ENCODE measurements around the gene CHURC1.

The CHURC1 gene

GRCh38 chr14:64939817-64940190 is 25.5 kb downstream of the CHURC1 start:
- no peak for DNase-seq

DNA sequence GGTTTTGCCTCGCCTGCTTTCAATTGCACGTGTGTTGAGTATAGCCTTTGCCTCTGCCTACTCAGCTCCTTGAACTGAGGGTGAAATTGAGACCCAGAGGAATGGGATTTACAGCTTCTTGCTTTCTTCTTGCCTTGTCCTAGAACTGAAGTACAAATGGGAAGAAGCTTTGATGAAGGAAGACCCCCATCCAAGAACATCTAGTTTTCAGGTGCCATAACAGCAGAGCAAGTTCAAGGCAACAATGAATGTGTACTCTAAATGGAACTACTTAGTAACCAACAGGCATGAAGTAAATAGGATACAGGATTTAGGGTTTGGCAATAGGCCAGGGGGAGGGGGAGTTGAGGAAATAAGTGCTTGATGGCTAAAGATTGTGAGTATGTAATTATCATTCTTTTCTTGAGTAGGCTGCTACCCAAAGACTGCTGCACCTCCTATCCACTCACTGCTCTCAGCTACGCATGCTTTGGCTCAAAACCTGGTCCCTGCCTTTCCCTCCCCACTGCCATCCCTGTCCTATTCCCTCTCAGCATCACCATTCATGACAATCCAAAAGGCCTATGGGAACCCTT is 26.2 kb downstream of the CHURC1 start:
- no peak for DNase-seq

DNA sequence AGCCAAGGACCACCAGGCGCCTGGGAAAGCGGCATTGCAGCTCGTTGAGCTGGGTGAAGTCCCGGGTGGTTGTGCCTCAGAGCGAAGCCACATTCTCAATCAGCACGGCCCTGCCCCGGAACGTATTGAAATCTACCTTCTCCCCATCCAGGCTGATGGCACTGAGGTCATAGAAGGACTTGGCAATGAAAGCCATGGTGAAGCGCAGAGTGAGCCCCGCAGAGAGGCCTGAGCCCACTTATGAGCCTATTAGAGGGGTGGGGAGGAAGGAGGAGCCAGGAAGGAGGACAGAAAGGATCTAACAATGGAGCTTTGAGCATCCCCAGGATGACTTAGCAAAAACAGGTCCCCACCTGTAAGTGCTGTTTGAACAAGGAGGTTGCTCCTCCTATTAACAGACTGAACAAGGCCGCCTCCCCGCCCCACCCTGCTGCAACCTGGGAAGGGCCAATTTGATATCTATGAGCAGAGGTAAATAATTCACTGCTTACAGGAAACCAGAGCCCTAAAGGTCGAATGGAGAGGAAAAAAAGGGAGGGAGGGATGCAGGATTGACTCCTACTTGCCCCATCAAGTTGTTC is 28.4 kb downstream of the CHURC1 start, which contains the start of gene GPX2:
Gene GPX2 (minus strand): TSS at position 215 of the 581 bp plus-strand sequence. CDS start 19 bp downstream, at position 196.
- DNase-seq: no peak

DNA sequence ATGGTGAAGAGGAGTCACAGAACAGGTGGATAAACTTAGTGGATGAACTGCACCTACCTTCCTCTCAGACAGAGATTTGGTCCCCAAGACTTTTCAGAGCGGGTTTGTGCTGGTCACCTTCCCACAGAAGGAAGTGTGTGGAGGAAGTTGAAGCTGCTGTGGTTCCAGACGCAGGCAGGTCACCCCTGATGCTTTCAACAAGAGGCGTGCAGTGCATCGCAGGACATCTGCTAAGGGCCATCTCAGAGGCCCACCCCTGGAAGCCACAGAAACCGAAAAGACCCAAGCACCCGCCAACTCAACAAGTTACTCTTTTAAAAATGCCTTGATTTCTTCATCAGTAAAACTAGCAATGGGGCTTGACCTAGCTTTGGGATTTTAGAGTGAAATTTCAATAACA is 29.3 kb downstream of the CHURC1 start:
- DNase-seq: no peak

DNA sequence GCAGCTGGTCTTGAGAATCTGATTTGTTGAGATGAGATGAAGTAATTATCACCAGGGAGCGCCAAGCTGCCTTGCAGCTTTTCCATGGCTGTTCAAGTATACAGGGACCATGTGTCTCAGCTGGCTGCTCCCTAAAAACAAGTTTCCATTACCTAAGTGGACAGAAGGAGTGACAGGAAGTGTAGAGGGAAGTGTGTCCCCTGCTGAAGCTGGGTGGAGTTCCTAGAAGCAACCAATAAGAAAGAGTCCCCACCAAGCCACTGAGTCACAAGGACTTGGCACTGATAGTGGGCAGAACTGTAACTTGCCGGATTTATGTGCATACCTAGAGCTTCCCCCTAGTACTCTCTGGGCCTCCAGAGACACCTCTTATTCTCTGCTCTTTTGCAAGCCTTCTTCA is 29.8 kb downstream of the CHURC1 start:
- DNase-seq: no peak

GRCh38 chr14:64944861-64945260 is 30.6 kb downstream of the CHURC1 start:
- DNase-seq: no peak

GRCh38 chr14:64945431-64946178 is 31.4 kb downstream of the CHURC1 start:
- no peak for DNase-seq

- no peak for DNase-seq
Observed at GRCh38 chr14:64946310-64947045, 32.2 kb downstream of the CHURC1 start.

DNA sequence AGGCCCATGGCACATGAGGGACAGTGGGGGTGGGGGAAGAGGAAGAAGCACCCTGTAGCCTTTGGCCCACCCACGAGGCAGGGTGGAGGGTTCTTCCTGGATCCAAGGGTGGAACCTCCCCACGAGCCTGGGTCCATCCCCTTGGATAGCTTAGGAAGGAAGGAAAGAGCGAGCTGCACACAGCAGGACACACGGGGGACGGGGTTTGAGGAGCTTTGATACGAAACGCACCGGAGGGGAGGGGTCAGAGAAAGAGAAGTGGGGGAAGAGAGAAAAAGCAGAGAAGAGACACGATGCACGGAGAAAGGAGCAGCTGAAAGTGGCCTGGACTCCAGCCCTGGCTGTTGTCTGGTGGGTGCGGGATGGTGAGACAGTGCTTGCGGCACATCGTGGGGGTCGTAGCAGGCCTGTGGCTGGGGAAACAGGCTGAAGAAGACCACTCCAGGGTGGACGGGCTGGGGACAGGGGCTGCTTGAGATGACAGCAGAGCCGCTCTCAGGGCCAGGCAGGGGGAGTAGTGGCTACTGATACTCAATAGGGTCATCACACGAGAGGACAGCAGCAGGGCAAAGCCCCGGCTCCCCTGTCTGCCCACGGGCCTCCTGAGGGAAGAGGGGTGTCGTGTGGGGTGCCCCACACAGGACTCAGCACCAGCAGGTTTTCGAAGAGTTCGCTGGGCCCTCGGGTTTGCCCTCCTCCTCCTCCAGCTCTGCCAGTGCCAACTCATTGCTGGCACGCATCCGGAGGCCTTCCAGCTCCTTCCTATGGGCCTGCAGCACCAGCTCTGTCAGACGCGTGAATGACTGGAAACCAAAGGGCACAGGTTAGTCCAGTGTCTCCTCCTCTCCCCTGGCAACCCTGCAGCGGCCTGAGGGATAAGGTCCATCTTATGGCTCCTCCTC is 33.7 kb downstream of the CHURC1 start:
- DNase-seq: no peak

GRCh38 chr14:64948612-64949210 is 34.5 kb downstream of the CHURC1 start:
- no peak for DNase-seq

GRCh38 chr14:64950889-64951288 is 36.6 kb downstream of the CHURC1 start:
- DNase-seq: no peak

DNA sequence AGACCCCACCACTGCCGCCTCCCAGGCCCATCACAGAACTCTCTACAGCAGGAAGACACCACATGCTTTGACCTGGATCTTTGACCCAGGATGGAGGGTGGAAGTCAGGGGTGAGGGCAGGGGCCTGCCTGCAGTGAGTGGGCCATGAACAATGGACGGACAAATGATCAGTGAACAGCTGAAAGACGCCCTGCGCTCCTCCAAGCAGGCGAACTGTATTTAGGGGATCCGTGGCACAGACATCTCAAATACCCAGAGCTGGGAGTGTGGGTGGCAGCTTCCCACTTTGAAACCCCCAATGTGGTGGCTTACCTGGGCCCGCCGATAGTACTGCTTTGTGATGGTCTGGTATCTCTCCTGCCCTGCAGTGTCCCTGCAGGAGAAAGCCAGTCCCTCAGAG is 37.0 kb downstream of the CHURC1 start:
- no peak for DNase-seq

- no peak for DNase-seq
Observed at GRCh38 chr14:64951724-64952123, 37.5 kb downstream of the CHURC1 start.

DNA sequence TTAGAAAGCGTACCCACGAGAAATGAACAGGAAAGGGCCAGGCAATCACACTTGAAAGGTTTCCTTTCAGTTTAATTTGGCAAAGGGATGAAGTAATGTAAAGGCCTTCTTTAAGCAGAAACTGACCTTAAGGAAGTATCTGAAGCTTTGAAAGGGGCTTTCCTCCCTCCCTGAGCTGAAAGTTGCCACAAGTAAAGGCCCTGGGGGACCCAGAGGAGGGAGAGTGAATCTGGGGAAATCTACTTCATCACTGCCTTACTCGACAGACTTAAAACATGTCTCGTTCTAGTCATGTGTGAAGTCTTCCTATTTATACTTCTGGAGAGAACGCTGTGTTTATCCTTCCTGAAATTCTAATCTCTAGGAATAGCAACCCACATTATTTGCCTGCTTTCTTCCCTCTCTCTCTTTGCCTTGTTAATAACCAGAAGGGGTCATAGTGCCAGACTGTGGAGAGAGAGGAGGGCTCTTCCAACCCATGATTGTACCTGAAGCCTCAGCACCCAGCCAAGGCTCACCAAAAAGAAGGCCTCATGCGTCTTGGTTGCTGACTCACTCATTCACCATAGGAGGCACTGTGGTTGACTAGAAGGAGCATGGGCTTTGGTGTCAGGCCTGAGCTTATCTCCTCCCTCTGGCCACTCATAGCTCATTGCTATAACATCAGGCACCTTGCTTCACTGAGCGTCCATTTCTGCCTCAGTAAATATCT is 38.5 kb downstream of the CHURC1 start:
- no peak for DNase-seq

DNA sequence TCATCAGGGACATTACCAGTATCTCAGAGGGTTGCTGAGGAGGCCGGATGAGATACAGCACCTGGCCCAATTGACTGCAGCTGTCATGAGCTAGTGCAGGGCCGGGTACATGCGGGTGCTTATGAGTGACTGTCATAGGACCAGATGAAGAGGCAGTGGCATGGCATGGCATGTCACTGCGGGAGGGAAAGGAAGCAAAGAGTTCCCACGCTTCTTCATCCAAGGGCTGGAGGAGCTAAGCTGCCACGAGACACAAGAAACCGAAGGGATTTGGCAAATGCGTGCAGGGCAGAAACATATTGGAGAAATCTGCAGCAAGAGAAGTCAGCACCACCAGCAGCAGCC is 39.0 kb downstream of the CHURC1 start:
- DNase-seq: no peak

- DNase-seq: no peak
Observed at GRCh38 chr14:64953661-64954060, 39.4 kb downstream of the CHURC1 start.

DNA sequence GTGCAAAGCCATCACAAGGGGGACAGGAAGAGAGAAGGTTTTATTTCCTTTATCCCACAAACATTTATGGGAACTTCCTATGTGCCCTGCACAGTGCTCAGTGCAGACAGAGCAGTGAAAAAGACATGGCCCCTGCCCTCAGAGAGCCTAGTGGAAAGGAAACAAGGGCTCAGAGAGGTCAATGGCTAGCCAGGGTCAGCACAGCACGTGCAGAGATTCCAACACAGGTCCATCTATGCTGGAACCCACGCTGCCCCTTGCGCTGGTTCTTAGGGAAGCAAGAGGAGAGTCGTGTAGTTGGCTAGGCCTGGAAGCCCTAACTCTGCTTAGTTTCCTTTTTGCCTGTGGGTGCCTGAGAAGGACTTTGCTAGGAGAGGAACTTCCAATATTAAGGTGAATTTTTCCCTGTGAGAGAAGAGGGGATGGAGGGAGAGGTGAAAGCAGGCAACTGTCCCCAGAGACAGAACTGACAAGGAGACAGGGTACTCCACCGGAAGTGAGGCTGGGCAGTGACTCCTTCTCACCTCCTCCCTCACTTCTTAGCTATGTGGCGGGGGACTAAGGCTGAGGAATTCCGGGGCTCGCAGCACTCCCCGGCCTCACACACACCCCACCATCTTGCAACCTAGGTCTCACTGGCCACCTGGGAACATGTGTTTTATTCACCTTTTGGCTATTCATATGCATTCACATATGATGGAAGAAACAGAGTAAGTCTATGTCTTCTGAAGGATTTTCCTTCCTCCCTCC is 40.4 kb downstream of the CHURC1 start:
- DNase-seq: no peak

DNA sequence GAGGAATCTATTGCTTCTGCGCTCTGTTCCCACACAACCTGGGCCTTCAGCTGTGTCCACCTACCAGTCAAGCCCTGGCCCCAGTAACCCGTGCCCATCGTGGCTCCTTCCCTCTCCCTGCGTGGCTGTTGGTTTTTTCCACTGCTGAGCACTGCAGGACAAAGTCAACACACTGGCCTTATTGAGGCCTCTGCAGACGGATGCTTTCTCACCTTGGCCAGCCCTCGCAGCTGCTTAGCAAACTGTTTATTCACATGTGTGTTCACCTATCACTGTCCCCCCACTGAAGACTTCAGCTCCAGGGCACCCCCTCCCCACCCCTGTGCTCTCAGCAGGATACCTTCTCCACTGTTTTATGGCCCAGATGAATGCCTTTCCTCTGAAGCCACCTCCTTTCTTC is 41.0 kb downstream of the CHURC1 start:
- DNase-seq: no peak

DNA sequence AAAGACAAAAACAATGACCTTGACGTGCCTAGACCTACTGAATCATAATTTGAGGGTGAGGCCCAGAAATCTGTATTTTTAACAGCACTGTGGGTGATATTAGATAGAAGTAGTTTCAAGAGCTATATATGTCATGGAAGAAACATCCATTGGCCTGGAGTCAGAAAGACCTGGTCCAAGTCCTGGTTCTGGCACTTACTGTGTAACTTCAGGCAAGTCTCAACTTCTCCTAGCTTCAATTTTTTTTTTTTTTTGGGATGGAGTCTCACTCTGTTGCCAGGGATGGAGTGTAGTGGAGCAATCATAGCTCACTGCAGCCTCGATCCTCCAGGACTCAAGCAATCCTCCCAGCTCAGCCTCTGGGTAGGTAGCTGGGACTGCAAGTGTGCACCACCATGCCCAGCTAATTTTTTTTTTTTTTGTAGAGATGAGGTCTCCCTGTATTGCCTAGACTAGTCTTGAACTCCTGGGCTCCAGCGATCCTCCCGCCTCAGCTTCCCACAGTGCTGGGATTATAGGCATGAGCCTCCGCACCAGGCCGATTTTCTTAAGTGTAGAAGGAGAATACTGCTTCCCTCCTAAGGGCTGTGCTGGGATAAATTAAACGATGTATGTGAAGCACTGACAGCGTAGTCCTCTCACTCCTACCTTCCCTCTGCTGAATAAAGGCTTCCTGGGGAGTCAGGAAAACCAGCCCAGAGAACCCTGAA is 42.6 kb downstream of the CHURC1 start:
- no peak for DNase-seq

DNA sequence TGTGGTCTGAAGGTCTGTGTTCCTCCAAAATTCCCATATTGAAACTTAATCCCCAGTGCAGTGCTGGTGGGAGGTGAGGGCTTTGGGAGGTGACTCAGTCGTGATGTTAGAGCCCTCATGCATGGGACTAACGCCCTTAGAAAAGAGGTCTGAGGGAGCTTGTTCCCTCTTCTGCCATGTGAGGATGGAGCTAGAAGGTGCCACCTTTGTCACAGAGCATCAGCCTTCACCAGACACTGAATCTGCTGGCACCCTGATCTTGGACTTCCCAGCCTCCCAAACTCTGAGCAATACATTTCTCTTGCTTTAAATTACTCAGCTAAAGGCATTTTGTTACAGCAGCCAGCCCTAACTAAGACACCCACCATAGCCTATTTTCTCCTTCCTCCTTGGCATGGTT is 43.9 kb downstream of the CHURC1 start:
- DNase-seq: no peak
